ENCODE results near the gene KRT73. TPM values are rescaled to one million over a fixed set of nuclear protein-coding genes. Genes with fewer than 3 reads are reported as not detected.

The KRT73 gene
- total and polyA plus RNA-seq, 9 of the 15 experiments (the other 6 are each of a cell fraction or from before 2014, with no cell fraction given), result 0.09 to 0.18 (median 0.13) TPM; not detected in 5

- TF ChIP-seq CTCF (IDR thresholded peaks at IDR 0.05 in 2 of 3, conservative IDR thresholded peaks at IDR 0.05 in 1 of 3; ENCODE audit: insufficient read depth in 2 of 3, low read depth in 1 of 3, low read length in 3 of 3), result peak; percentile 84 to 94 (median 90)
- TF ChIP-seq STAG1 (CRISPR knock-in tag; IDR thresholded peaks at IDR 0.05; ENCODE audit: borderline replicate concordance), result peak; percentile 97
- peak; percentile 89 for TF ChIP-seq DEAF1 (CRISPR knock-in tag; IDR thresholded peaks at IDR 0.05)
- TF ChIP-seq CC2D1A (IDR thresholded peaks at IDR 0.05), result peak; percentile 50; the same call in 1 of the 2 replicates
- no peak for TF ChIP-seq RAD51 (IDR thresholded peaks at IDR 0.05; ENCODE audit: borderline replicate concordance, low read depth)
These were observed 35.3 kb downstream of the KRT73 start (continued) for GRCh38 chr12:52582971-52583456.

DNA sequence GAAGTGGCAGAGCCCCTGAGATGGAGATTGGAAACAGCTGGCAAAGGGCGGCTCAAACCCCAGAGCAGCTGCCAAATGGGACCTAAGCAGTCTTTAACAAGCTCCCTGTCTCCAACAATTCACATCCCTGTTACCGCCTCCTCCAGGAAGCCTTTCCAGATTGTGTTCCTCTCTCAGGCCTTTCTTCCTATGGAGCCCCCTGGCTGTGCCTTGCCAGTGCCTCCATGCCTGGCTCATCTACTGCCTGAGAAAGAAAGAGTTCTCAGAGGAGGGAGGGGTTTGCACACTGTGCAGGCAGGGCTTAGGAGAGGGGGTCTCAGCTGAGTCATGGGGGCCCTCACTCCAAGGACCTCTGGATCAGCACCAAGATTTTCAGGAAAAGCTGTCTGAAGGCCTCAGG is 35.9 kb downstream of the KRT73 start:
- H3K27me3 ChIP-seq (ENCODE audit: control insufficient read depth in 2 of 2, insufficient read depth in 2 of 2, low read length in 2 of 2), result peaks cover 15 to 41% of the 10 kb centered on the region in 2 experiments; a peak in 4 of 5 replicates
- in situ Hi-C loops (cut with MboI) (loop anchor here (5.0 kb wide), 1 partner anchor 285 kb away; no protein-coding TSS in a partner anchor), intact Hi-C loops (cut with micrococcal nuclease) (loop anchor here (2.0 to 10.0 kb wide), 4 partner anchors 112 to 428 kb away; no protein-coding TSS in a partner anchor)
- no peak overlapping the region for H3K27ac ChIP-seq (ENCODE audit: extremely low read depth, low read depth, low read length)
- FAIRE-seq (no peak), ATAC-seq (no peak), DNase-seq (ENCODE audit: extremely low read depth in 1 of 4, low spot score in 3 of 4) (no peak)
- H4K20me1 ChIP-seq (replicated peaks; ENCODE audit: control insufficient read depth, insufficient read depth, low read length), result peaks cover 5% of the 10 kb centered on the region
- H3K4me1 ChIP-seq (replicated peaks in 1 of 2; ENCODE audit: control insufficient read depth in 2 of 2, insufficient read depth in 2 of 2, low read length in 2 of 2), result peaks cover 0 to 3% of the 10 kb centered on the region in 2 experiments; a peak in 1 of 5 replicates
- ChIA-PET CTCF (ENCODE audit: low intra/inter-chr PET ratio) (interaction anchor here (0.5 to 4.5 kb wide), 7 partner anchors 283 to 399 kb away, joined by 3 to 49 read pairs (median 6); no protein-coding TSS in a partner anchor), POLR2A (interaction anchor here (0.7 kb wide), 1 partner anchor 531 kb away, joined by 3 read pairs; no protein-coding TSS in a partner anchor)
- H3K9me3 ChIP-seq (replicated peaks; ENCODE audit: control insufficient read depth, insufficient read depth, low read depth, low read length), result no peaks in the 10 kb centered on the region
- no peak overlapping the region for H2AFZ ChIP-seq (ENCODE audit: low read depth, low read length)
- BruUV-seq (replicated peaks), result no TSS peak
- H3K4me2 ChIP-seq (ENCODE audit: insufficient read depth, low read length), result no peak overlapping the region
- no peak overlapping the region for H3K4me3 ChIP-seq
- H3K9me1 ChIP-seq (ENCODE audit: control insufficient read depth, insufficient read depth, low read length), result no peaks in the 10 kb centered on the region
- TF ChIP-seq TFE3 (CRISPR knock-in tag; IDR thresholded peaks at IDR 0.05) (no peak), ZFP36 (IDR thresholded peaks at IDR 0.05; ENCODE audit: low read depth, low read length, partially characterized antibody) (peak; percentile 89)
- no peaks in the 10 kb centered on the region for H3K79me2 ChIP-seq (ENCODE audit: control insufficient read depth, insufficient read depth, low read length)
- WGBS (ENCODE audit: insufficient coverage, low coverage, missing lambda C conversion rate), result 5% methylated on average over 2 of the region's 2 CpGs
- H3K9ac ChIP-seq (ENCODE audit: insufficient read depth in 1 of 2, low read depth in 2 of 2, low read length in 2 of 2), result no peak overlapping the region
- H3K36me3 ChIP-seq (ENCODE audit: control insufficient read depth, insufficient read depth, low read length), result no peaks in the 10 kb centered on the region
